Endothelial cell (in vitro differentiated cells): ENCODE data around the gene FTH1. TPM values are rescaled to one million over a fixed set of nuclear protein-coding genes. Genes with fewer than 3 reads are reported as not detected.
"Not testable (repeated sequence)": the region's sequence is repeated elsewhere in the genome, so short reads cannot be mapped to it uniquely, and the experiment has no call there.

Source experiments
- DNase-seq: peaks from one replicate; pipeline ENCODE4 v3.0.0; 2021; ENCODE audit warnings: low spot score
- H3K27ac Mint-ChIP-seq: one replicate; pipeline ENCODE4 v1.8.0; 2021; ENCODE audit warnings: mixed read lengths, inconsistent platforms; ENCODE audit not compliant: unreplicated experiment
- H3K27me3 Mint-ChIP-seq: one replicate; pipeline ENCODE4 v1.8.0; 2021; ENCODE audit warnings: mild to moderate bottlenecking, moderate library complexity, mixed read lengths, inconsistent platforms; ENCODE audit not compliant: unreplicated experiment
- H3K36me3 Mint-ChIP-seq: one replicate; pipeline ENCODE4 v1.8.0; 2021; ENCODE audit warnings: mild to moderate bottlenecking, low read depth, mixed read lengths, inconsistent platforms; ENCODE audit not compliant: unreplicated experiment
- H3K4me1 Mint-ChIP-seq: one replicate; pipeline ENCODE4 v1.8.0; 2021; ENCODE audit warnings: mild to moderate bottlenecking, mixed read lengths, inconsistent platforms; ENCODE audit not compliant: unreplicated experiment
- H3K4me3 Mint-ChIP-seq: one replicate; pipeline ENCODE4 v1.8.0; 2021; ENCODE audit warnings: mild to moderate bottlenecking, mixed read lengths, inconsistent platforms; ENCODE audit not compliant: unreplicated experiment
- H3K9me3 Mint-ChIP-seq: one replicate; pipeline ENCODE4 v1.8.0; 2021; ENCODE audit warnings: mixed read lengths, inconsistent platforms; ENCODE audit not compliant: unreplicated experiment
- CTCF ChIP-seq: fragments of 200-600 bp; sonication (generic); IDR thresholded peaks from one replicate; pipeline ENCODE4 v1.5.0; 2021; ENCODE audit warnings: antibody characterized with exemption; ENCODE audit not compliant: unreplicated experiment
- total RNA-seq: library from RNA; stranded (reverse); fragmentation: NEBNext Ultra II Directional; extraction: Animal tissue kit (Norgen Biotek cat#: 25700); gene quantifications from one replicate; pipeline ENCODE4 v1.2.1, GENCODE V29; 2021; ENCODE audit not compliant: unreplicated experiment

The FTH1 gene
- total RNA-seq, 1 donor from 2014 or later, result 837 TPM

GRCh38 chr11:61967924-61968757 lies 707 bp upstream of the FTH1 start:
- no peak for TF ChIP-seq CTCF
- H3K4me1 Mint-ChIP-seq, result peaks cover 50% of the 10 kb centered on the region
- H3K27me3 Mint-ChIP-seq, result peaks cover 8% of the 10 kb centered on the region
- DNase-seq, result peak; percentile 20
- H3K4me3 Mint-ChIP-seq, result peak overlapping the region; percentile 90
- no peak overlapping the region for H3K27ac Mint-ChIP-seq
- no peaks in the 10 kb centered on the region for H3K9me3 Mint-ChIP-seq
- peaks cover 26% of the 10 kb centered on the region for H3K36me3 Mint-ChIP-seq

GRCh38 chr11:61966734-61967115 lies 709 bp downstream of the FTH1 start:
- TF ChIP-seq CTCF, result no peak
- H3K9me3 Mint-ChIP-seq, result no peaks in the 10 kb centered on the region
- H3K27me3 Mint-ChIP-seq, result peaks cover 4% of the 10 kb centered on the region
- peaks cover 42% of the 10 kb centered on the region for H3K4me1 Mint-ChIP-seq
- peak overlapping the region; percentile 81 for H3K27ac Mint-ChIP-seq
- peak overlapping the region; percentile 97 for H3K4me3 Mint-ChIP-seq
- DNase-seq, result no peak
- peaks cover 26% of the 10 kb centered on the region for H3K36me3 Mint-ChIP-seq

- not testable (repeated sequence) for DNase-seq, H3K9me3 Mint-ChIP-seq, H3K27ac Mint-ChIP-seq, H3K27me3 Mint-ChIP-seq
- Mint-ChIP-seq H3K4me3 (peak overlapping the region; percentile 82), H3K4me1 (peaks cover 29% of the 10 kb centered on the region), H3K36me3 (peaks cover 26% of the 10 kb centered on the region)
These were observed 2.7 kb downstream of the FTH1 start for GRCh38 chr11:61964666-61965271.

GRCh38 chr11:61964058-61964665 lies 3.3 kb downstream of the FTH1 start:
- H3K36me3 Mint-ChIP-seq, result peaks cover 26% of the 10 kb centered on the region
- H3K27me3 Mint-ChIP-seq, result peaks cover 4% of the 10 kb centered on the region
- no peak for DNase-seq
- no peak for TF ChIP-seq CTCF
- H3K27ac Mint-ChIP-seq, result no peak overlapping the region
- peak overlapping the region; percentile 60 for H3K4me3 Mint-ChIP-seq
- no peaks in the 10 kb centered on the region for H3K9me3 Mint-ChIP-seq
- peaks cover 29% of the 10 kb centered on the region for H3K4me1 Mint-ChIP-seq

GRCh38 chr11:61963282-61964057 lies 4.0 kb downstream of the FTH1 start:
- Mint-ChIP-seq H3K27me3 (peaks cover 4% of the 10 kb centered on the region), H3K4me3 (peak overlapping the region; percentile 60), H3K36me3 (peaks cover 26% of the 10 kb centered on the region), H3K27ac (no peak overlapping the region), H3K9me3 (no peaks in the 10 kb centered on the region), H3K4me1 (peaks cover 29% of the 10 kb centered on the region)
- TF ChIP-seq CTCF, result no peak
- no peak for DNase-seq
